H9 (cell line): Measurements from ENCODE around the gene MOB3C. TPM values are rescaled to one million over a fixed set of nuclear protein-coding genes. Genes with fewer than 3 reads are reported as not detected.
A peak's percentile ranks its signal among the peaks of the same experiment; 100 is the strongest.

Experiments used
- DNase-seq: peaks from one replicate; pipeline ENCODE4 v3.0.0-alpha.2; 2017
- H2AFZ ChIP-seq: one replicate; pipeline ENCODE4 v1.6.1; 2013; ENCODE audit warnings: mild to moderate bottlenecking, low read length, control low read depth, moderate library complexity
- H2AK5ac ChIP-seq: 2 replicates; pipeline ENCODE4 v1.6.1; 2013; ENCODE audit warnings: low read length, control low read depth, mixed read lengths; ENCODE audit not compliant: insufficient read length
- H2BK120ac ChIP-seq: one replicate; pipeline ENCODE4 v1.6.1; 2013; ENCODE audit warnings: low read depth, mild to moderate bottlenecking, low read length, control low read depth, inconsistent platforms; ENCODE audit not compliant: poor library complexity, severe bottlenecking
- H2BK12ac ChIP-seq: 2 replicates; pipeline ENCODE4 v1.6.1; 2013; ENCODE audit warnings: low read length, control low read depth, mixed read lengths, low read depth; ENCODE audit not compliant: insufficient read length
- H2BK15ac ChIP-seq: 2 replicates; pipeline ENCODE4 v1.6.1; 2013; ENCODE audit warnings: low read depth, low read length, control low read depth
- H2BK20ac ChIP-seq: one replicate; pipeline ENCODE4 v1.6.1; 2013; ENCODE audit warnings: low read depth, mild to moderate bottlenecking, low read length, control low read depth, inconsistent platforms; ENCODE audit not compliant: poor library complexity, severe bottlenecking
- H2BK5ac ChIP-seq: 2 replicates; pipeline ENCODE4 v1.6.1; 2013; ENCODE audit warnings: low read length, control low read depth, mixed read lengths; ENCODE audit not compliant: insufficient read length
- H3K14ac ChIP-seq: 2 replicates; pipeline ENCODE4 v1.6.1; 2013; ENCODE audit warnings: low read length, control low read depth; ENCODE audit not compliant: insufficient read depth
- H3K18ac ChIP-seq: 2 replicates; pipeline ENCODE4 v1.6.1; 2013; ENCODE audit warnings: low read depth, mild to moderate bottlenecking, mixed read lengths, low read length, control low read depth; ENCODE audit not compliant: insufficient read length
- H3K23ac ChIP-seq: 2 replicates; pipeline ENCODE4 v1.6.1; 2013; ENCODE audit warnings: low read length, control low read depth, mixed read lengths, low read depth; ENCODE audit not compliant: insufficient read length
- H3K23me2 ChIP-seq: 2 replicates; pipeline ENCODE4 v1.6.1; 2013; ENCODE audit warnings: low read depth, mild to moderate bottlenecking, mixed read lengths, low read length, control low read depth; ENCODE audit not compliant: insufficient read length, poor library complexity, severe bottlenecking
- H3K27ac ChIP-seq: 2 replicates; pipeline ENCODE4 v1.5.1; 2013; ENCODE audit warnings: low read length, control low read depth, mixed read lengths, low read depth; ENCODE audit not compliant: insufficient read length
- H3K27me3 ChIP-seq: 2 replicates; pipeline ENCODE4 v1.6.1; 2013; ENCODE audit warnings: low read length, control low read depth, inconsistent platforms; ENCODE audit not compliant: insufficient read depth
- H3K4ac ChIP-seq: 2 replicates; pipeline ENCODE4 v1.6.1; 2013; ENCODE audit warnings: low read depth, mild to moderate bottlenecking, control low read depth, inconsistent platforms, low read length, moderate library complexity
- H3K4me1 ChIP-seq: 2 replicates; pipeline ENCODE4 v1.6.1; 2013; ENCODE audit warnings: low read length, control low read depth, inconsistent platforms; ENCODE audit not compliant: insufficient read depth
- H3K4me2 ChIP-seq: 2 replicates; pipeline ENCODE4 v1.6.1; 2013; ENCODE audit warnings: low read length, control low read depth, mixed read lengths; ENCODE audit not compliant: insufficient read length, insufficient read depth
- H3K56ac ChIP-seq: 2 replicates; pipeline ENCODE4 v1.6.1; 2013; ENCODE audit warnings: low read depth, mild to moderate bottlenecking, mixed read lengths, low read length, control low read depth; ENCODE audit not compliant: insufficient read length
- H3K79me1 ChIP-seq: 2 replicates; pipeline ENCODE4 v1.6.1; 2013; ENCODE audit warnings: low read depth, mild to moderate bottlenecking, moderate library complexity, low read length, control low read depth, inconsistent platforms; ENCODE audit not compliant: insufficient read depth, poor library complexity, severe bottlenecking
- H3K79me2 ChIP-seq: 2 replicates; pipeline ENCODE4 v1.6.1; 2013; ENCODE audit warnings: low read length, control low read depth, inconsistent platforms; ENCODE audit not compliant: insufficient read depth
- H3K9ac ChIP-seq: 2 replicates; pipeline ENCODE4 v1.6.1; 2013; ENCODE audit warnings: low read length, control low read depth, mixed read lengths; ENCODE audit not compliant: insufficient read length; ENCODE audit errors: extremely low read depth
- H3K9me3 ChIP-seq: one replicate; pipeline ENCODE4 v1.6.1; 2013; ENCODE audit warnings: low read depth, low read length, inconsistent platforms; ENCODE audit not compliant: control insufficient read depth
- H3T11ph ChIP-seq: one replicate; pipeline ENCODE4 v1.6.1; 2013; ENCODE audit warnings: mild to moderate bottlenecking, low read length, control low read depth, inconsistent platforms
- H4K20me1 ChIP-seq: one replicate; pipeline ENCODE4 v1.6.1; 2013; ENCODE audit not compliant: control insufficient read depth, insufficient read length, insufficient read depth
- H4K5ac ChIP-seq: 2 replicates; pipeline ENCODE4 v1.6.1; 2013; ENCODE audit warnings: low read depth, mild to moderate bottlenecking, mixed read lengths, low read length, control low read depth; ENCODE audit not compliant: insufficient read length
- H4K8ac ChIP-seq: replicated peaks from 2 replicates; pipeline ENCODE4 v1.6.1; 2013; ENCODE audit warnings: low read length, control low read depth, mixed read lengths, low read depth; ENCODE audit not compliant: insufficient read length
- H4K91ac ChIP-seq: 2 replicates; pipeline ENCODE4 v1.6.1; 2013; ENCODE audit warnings: low read depth, mild to moderate bottlenecking, moderate library complexity, mixed read lengths, low read length, control low read depth; ENCODE audit not compliant: insufficient read length
- H3K27ac Mint-ChIP-seq, 3 experiments: 2 replicates in 2 of 3; 3 replicates in 1 of 3; pipeline ENCODE4 v1.8.0; 2020 to 2021; ENCODE audit warnings: mixed read lengths in 3 of 3, mild to moderate bottlenecking in 1 of 3, moderate library complexity in 1 of 3
- H3K27me3 Mint-ChIP-seq: 2 replicates; pipeline ENCODE4 v1.8.0; 2021; ENCODE audit warnings: low read depth, mild to moderate bottlenecking, moderate library complexity, mixed read lengths
- H3K36me3 Mint-ChIP-seq, 3 experiments: 2 replicates in 2 of 3; 3 replicates in 1 of 3; pipeline ENCODE4 v1.8.0; 2020 to 2021; ENCODE audit warnings: low read depth in 3 of 3, mixed read lengths in 3 of 3; ENCODE audit not compliant: insufficient read depth in 1 of 3
- H3K4me1 Mint-ChIP-seq, 2 experiments: 2 replicates each; pipeline ENCODE4 v1.8.0; 2020; ENCODE audit warnings: mixed read lengths in 2 of 2
- H3K4me3 Mint-ChIP-seq, 2 experiments: 2 replicates in 1 of 2; 3 replicates in 1 of 2; pipeline ENCODE4 v1.8.0; 2020 to 2021; ENCODE audit warnings: mild to moderate bottlenecking in 2 of 2, mixed read lengths in 2 of 2, moderate library complexity in 1 of 2
- H3K9me3 Mint-ChIP-seq, 2 experiments: 2 replicates in 1 of 2; 3 replicates in 1 of 2; pipeline ENCODE4 v1.8.0; 2020; ENCODE audit warnings: mild to moderate bottlenecking in 2 of 2, mixed read lengths in 2 of 2, moderate library complexity in 1 of 2
- WGBS: extraction: QIAGEN DNeasy Blood & Tissue Kit; methylation state at CpG from one replicate; pipeline ENCODE4 v1.1.7; 2013; ENCODE audit warnings: missing lambda C conversion rate, low lambda C conversion rate, mixed read lengths; ENCODE audit not compliant: insufficient read length; ENCODE audit errors: extremely low coverage; 5-methylcytosine and 5-hydroxymethylcytosine counted together
- long read RNA-seq: library from polyadenylated mRNA; unstranded; transcript quantifications from one replicate; pipeline ENCODE4 v2.0.0, GENCODE V29; 2020
- total RNA-seq: library from RNA; stranded (reverse); gene quantifications from 2 replicates; pipeline ENCODE4 v1.2.1, GENCODE V29; 2021
- TF ChIP-seq, protein P1 (sequence below): fragments of 200-600 bp; sonication (generic); conservative IDR thresholded peaks from 3 replicates; pipeline ENCODE4 v1.8.0; 2021; ENCODE audit warnings: antibody characterized with exemption, mild to moderate bottlenecking

MOB3C gene
- total RNA-seq: 3.2 and 4.1 TPM in 2 replicates
- long read RNA-seq, full-length matches to known transcripts: 24 of 25 reads
- long read RNA-seq, partial matches to known transcripts: 0 of 25 reads
- long read RNA-seq, other reads (novel, unspliced or antisense): 1 of 25 reads

DNA sequence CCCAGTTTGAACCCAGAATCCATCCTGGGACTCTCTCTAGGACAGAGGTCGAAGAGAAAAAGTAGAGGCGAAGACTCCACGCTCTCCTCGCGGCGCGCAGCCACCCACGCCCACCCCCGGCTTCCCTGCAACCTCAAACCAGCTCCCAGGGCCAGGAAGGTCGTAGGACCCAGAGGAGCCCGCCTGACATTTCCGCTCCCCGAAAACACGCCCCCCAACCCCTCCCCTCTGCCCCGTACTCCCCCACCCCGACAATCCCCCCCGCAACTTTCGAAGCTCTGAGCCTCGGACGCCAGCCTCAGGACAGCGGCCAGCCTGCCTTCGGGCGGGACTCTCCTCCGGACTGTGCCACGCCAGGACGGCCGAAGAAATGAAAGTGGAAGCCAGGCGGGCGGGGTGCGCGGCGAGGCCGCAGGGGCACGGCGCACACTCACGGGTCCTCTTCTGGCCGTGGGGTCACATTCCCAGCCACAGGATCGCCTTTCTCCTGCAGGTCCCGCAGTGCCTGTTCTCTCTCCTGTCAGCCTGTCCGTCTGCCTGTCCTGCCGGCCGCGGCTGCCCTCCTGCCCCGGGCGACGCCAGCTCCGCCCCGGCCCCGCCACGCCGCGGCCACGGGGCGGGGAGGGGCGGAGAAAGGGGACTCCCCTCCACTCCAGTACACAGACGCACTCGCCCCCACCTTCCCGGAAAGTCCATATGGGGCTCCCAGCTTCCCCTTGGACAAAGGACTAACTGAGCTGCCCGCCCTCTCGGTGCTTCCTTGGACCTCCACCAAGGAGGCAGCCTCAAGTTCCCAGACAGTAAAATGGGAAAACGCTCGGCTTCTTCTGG, at the start of gene MOB3C:
MOB3C (minus strand) TSS at position 535 of the 831 bp plus-strand sequence. CDS start 3,490 bp downstream, outside the sequence.
- peaks cover 8% of the 10 kb centered on the region for H3K23me2 ChIP-seq
- H2BK20ac ChIP-seq: no peak within 1 kb of the TSS
- no CpG with 5 or more reads among the region's 62 CpGs for WGBS
- H3K23ac ChIP-seq: no peak within 1 kb of the TSS
- H3K14ac ChIP-seq: peak within 1 kb of the TSS; percentile 14; the same call in 1 of the 2 replicates
- no peak within 1 kb of the TSS for H4K8ac ChIP-seq
- H4K91ac ChIP-seq: no peak within 1 kb of the TSS
- no peak within 1 kb of the TSS for H3K9ac ChIP-seq
- H3K79me1 ChIP-seq: no peaks in the 10 kb centered on the region
- no peak within 1 kb of the TSS for H2BK15ac ChIP-seq
- H3K4ac ChIP-seq: no peak within 1 kb of the TSS
- peaks cover 3% of the 10 kb centered on the region; the same call in 1 of the 2 replicates for H3K27me3 ChIP-seq
- no peak within 1 kb of the TSS for H2BK5ac ChIP-seq
- H3K27me3 Mint-ChIP-seq: peaks cover 33% of the 10 kb centered on the region
- H4K20me1 ChIP-seq: no peaks in the 10 kb centered on the region
- H3K4me2 ChIP-seq: peak within 1 kb of the TSS; percentile 81
- peaks cover 41 to 49% of the 10 kb centered on the region in 2 experiments for H3K4me1 Mint-ChIP-seq
- H3T11ph ChIP-seq: no peak within 1 kb of the TSS
- H3K56ac ChIP-seq: no peak within 1 kb of the TSS
- H3K27ac Mint-ChIP-seq: no peak within 1 kb of the TSS; a peak in 2 of 7 replicates
- H2BK12ac ChIP-seq: no peak within 1 kb of the TSS
- TF ChIP-seq, protein P1, sequence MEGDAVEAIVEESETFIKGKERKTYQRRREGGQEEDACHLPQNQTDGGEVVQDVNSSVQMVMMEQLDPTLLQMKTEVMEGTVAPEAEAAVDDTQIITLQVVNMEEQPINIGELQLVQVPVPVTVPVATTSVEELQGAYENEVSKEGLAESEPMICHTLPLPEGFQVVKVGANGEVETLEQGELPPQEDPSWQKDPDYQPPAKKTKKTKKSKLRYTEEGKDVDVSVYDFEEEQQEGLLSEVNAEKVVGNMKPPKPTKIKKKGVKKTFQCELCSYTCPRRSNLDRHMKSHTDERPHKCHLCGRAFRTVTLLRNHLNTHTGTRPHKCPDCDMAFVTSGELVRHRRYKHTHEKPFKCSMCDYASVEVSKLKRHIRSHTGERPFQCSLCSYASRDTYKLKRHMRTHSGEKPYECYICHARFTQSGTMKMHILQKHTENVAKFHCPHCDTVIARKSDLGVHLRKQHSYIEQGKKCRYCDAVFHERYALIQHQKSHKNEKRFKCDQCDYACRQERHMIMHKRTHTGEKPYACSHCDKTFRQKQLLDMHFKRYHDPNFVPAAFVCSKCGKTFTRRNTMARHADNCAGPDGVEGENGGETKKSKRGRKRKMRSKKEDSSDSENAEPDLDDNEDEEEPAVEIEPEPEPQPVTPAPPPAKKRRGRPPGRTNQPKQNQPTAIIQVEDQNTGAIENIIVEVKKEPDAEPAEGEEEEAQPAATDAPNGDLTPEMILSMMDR: no peak
- H3K4me1 ChIP-seq: peaks cover 14% of the 10 kb centered on the region; the same call in 1 of the 2 replicates
- H3K9me3 ChIP-seq: no peaks in the 10 kb centered on the region
- H2AK5ac ChIP-seq: no peak within 1 kb of the TSS
- peak within 1 kb of the TSS; percentile 3 for H3K18ac ChIP-seq
- peak within 1 kb of the TSS; percentile 77 to 89 for H3K4me3 Mint-ChIP-seq
- no peak within 1 kb of the TSS for H2BK120ac ChIP-seq
- no peak within 1 kb of the TSS for H4K5ac ChIP-seq
- H3K79me2 ChIP-seq: no peaks in the 10 kb centered on the region
- peak within 1 kb of the TSS; percentile 41 for H2AFZ ChIP-seq
- peak; percentile 66 for DNase-seq
- no peaks in the 10 kb centered on the region for H3K36me3 Mint-ChIP-seq
- H3K9me3 Mint-ChIP-seq: no peaks in the 10 kb centered on the region
- no peak within 1 kb of the TSS for H3K27ac ChIP-seq
